Astrocyte of the cerebellum (primary cell): ENCODE measurements around the gene ACTR6.
"Not testable (repeated sequence)": the region's sequence is repeated elsewhere in the genome, so short reads cannot be mapped to it uniquely, and the experiment has no call there.

ENCODE experiments used
- DNase-seq: peaks from one replicate; pipeline ENCODE4 v3.0.0-alpha.2; 2011; ENCODE audit warnings: low read depth
- H3K4me3 ChIP-seq: 2 replicates; pipeline ENCODE4 v1.5.1; 2011; ENCODE audit warnings: mild to moderate bottlenecking, low read depth, low read length, moderate library complexity
- in situ Hi-C: cut with HindIII; loops from 2 replicates; pipeline ENCODE4 v1.10.0; 2017; ENCODE audit warnings: low sequenced_read_pairs
- TF ChIP-seq, protein P1 (sequence below): IDR thresholded peaks from 2 replicates; pipeline ENCODE4 v1.5.1; 2012; ENCODE audit warnings: low read length, low read depth, moderate library complexity, mild to moderate bottlenecking; ENCODE audit errors: missing control alignments

The ACTR6 gene

DNA sequence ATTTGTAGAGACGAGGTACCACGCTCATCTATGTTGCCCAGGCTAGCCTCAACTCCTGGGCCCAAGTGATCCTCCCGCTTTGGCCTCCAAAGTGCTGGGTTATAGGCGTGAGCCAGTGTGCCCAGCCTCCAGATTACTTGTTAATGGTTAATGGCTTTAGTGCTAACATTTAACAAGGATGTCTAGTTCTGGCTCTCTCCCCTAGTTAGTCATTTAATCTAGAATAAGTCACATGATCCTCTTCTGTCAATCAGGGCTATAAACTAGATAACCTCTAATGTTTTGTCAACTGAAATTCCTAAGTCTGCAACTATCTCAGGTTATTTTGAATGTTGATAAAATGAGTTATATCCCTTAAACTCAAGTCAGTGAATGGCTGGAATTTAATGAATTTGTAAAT is 15.7 kb downstream of the ACTR6 start:
- in situ Hi-C loops: no loop called here

GRCh38 chr12:100219328-100220109 is 18.9 kb downstream of the ACTR6 start:
- TF ChIP-seq, protein P1, sequence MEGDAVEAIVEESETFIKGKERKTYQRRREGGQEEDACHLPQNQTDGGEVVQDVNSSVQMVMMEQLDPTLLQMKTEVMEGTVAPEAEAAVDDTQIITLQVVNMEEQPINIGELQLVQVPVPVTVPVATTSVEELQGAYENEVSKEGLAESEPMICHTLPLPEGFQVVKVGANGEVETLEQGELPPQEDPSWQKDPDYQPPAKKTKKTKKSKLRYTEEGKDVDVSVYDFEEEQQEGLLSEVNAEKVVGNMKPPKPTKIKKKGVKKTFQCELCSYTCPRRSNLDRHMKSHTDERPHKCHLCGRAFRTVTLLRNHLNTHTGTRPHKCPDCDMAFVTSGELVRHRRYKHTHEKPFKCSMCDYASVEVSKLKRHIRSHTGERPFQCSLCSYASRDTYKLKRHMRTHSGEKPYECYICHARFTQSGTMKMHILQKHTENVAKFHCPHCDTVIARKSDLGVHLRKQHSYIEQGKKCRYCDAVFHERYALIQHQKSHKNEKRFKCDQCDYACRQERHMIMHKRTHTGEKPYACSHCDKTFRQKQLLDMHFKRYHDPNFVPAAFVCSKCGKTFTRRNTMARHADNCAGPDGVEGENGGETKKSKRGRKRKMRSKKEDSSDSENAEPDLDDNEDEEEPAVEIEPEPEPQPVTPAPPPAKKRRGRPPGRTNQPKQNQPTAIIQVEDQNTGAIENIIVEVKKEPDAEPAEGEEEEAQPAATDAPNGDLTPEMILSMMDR: no peak
- H3K4me3 ChIP-seq: no peak overlapping the region
- in situ Hi-C loops: no loop called here
- DNase-seq: no peak

More for the DNA sequence above, 15.7 kb downstream of the ACTR6 start:
- TF ChIP-seq, protein P1: no peak
- no peak overlapping the region for H3K4me3 ChIP-seq
- DNase-seq: no peak

- DNase-seq: no peak
- no peak overlapping the region for H3K4me3 ChIP-seq
- TF ChIP-seq, protein P1: no peak
- in situ Hi-C loops: no loop called here
These were observed 20.9 kb downstream of the ACTR6 start for GRCh38 chr12:100221523-100221922.

GRCh38 chr12:100222173-100222572 is 21.6 kb downstream of the ACTR6 start:
- in situ Hi-C loops, H3K4me3 ChIP-seq: not testable (repeated sequence)

DNA sequence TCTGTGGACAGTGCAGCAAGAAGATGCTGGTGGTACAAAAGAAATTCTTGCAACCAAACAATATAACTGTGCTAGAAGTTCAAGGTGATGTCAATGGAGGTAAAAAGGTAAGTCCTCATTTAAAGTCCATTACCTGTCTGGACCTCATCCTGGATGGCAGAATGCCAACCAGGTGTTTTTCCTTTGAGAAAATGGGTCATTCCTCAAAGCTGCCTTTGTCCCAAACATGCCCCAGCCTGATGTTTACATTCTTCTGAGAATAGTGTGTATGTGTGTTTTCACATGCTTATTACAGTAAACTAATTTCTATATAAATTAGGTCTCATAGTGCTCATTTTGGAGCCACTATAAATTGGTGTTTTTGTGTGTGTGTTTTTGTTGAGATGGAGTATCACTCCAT is 24.9 kb downstream of the ACTR6 start:
- in situ Hi-C loops: no loop called here
- no peak overlapping the region for H3K4me3 ChIP-seq
- TF ChIP-seq, protein P1: no peak
- no peak for DNase-seq

More at GRCh38 chr12:100222173-100222572, 21.6 kb downstream of the ACTR6 start:
- not testable (repeated sequence) for DNase-seq

GRCh38 chr12:100229036-100229635 is 28.5 kb downstream of the ACTR6 start:
- DNase-seq: no peak
- TF ChIP-seq, protein P1: peak; percentile 10
- in situ Hi-C loops: no loop called here
- H3K4me3 ChIP-seq: no peak overlapping the region

- no peak overlapping the region for H3K4me3 ChIP-seq
- TF ChIP-seq, protein P1: no peak
- in situ Hi-C loops: no loop called here
- no peak for DNase-seq
These were observed 29.3 kb downstream of the ACTR6 start for GRCh38 chr12:100229876-100230275.

GRCh38 chr12:100231873-100232272 is 31.3 kb downstream of the ACTR6 start:
- DNase-seq, in situ Hi-C loops, H3K4me3 ChIP-seq: not testable (repeated sequence)
